NCI-H2107 treated with DMSO at 0.1 percent for 48 hours (cell line): Measurements from ENCODE around the gene SNAPC4.
"Not testable (repeated sequence)": the region's sequence is repeated elsewhere in the genome, so short reads cannot be mapped to it uniquely, and the experiment has no call there.

Experiments
- DNase-seq: peaks from one replicate; lab custom pipeline; 2025; ENCODE audit not compliant: unreplicated experiment; lab: John Stamatoyannopoulos, UW

SNAPC4 gene

DNA sequence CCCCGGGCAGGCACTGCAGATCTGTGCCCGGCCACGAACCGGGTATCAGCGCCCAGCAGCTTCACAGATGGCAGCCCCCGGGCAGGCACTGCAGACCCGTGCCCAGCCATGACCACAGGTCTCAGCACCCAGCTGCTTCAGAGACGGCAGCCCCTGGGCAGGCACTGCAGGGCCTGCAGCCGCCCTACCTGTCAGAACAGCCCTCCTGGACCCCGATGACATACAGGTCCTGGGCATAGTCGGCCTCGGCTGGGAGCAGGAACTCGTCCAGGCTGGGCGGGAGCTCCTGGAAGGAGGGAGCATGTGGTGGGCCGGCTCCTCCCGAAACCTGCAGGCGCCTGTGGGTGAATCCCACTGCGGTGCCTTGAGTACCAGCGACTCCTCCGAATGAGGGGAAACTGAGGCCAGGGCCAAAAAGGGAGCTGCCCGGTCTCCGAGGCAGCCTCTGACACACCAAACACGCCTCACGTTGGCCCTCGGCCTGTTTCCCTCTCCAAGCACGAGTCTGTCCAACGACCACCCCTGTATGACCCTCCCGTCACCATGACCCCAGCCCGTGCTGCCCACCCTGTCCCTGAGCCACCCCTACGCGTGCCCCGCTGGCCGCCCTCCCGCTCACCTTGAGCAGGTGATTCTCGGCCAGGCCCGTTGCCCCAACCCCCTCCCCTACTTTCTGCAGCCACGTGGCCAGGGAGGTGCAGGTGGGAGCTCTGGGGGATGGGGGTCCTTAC is 34.0 kb upstream of the SNAPC4 start:
- DNase-seq: no peak

DNA sequence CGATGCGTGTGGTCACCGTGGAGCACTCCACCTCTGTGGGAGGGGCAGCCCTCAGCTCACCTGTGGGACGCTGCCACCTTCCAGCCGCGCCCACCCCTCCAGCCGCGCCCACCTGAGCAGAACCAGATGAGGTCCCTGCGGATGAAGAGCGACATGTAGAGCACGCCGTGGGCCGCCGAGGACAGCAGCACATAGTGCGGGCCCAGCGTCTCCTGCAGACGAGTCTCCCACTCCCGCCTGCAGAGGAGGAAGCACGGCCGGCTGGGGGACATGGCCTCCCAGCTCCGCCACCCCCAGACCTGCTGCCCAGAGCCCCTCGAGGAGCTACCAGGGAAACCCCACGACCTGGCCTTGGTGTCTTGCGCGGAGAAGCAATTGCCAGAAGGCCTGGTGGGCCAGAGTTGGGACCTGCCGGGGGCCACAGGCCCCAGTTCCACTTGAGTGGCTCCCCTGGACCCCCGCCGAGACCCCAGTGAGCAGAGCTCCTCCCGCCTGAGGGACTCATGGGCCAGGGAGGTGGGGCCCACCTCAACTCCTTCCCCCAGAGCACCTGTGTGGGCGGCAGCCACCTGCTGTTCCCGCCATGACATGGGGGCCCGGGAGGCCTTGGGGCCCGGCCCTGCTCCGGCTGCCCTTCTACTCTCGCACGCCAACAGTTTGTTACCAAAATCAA is 33.2 kb upstream of the SNAPC4 start:
- DNase-seq: no peak

DNA sequence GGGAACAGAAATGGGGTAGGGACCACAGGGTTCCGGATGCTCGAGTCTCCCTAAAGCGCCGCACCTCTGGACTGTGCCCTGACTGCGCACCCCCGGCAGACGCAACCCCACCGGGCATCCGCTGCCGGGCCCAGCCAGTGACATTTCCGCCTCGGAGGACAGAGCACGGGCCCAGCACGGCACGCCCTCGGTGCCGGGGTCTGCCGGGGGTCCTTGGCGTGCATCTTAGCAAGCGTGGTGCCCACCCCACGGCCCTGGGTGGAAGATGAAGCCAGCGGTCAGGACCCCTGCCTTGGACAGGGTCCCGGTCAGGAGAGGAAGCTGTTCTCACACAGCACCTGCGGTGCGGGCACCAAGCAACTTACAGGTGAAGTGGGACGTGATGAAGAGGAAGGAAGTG is 32.6 kb upstream of the SNAPC4 start:
- no peak for DNase-seq

DNA sequence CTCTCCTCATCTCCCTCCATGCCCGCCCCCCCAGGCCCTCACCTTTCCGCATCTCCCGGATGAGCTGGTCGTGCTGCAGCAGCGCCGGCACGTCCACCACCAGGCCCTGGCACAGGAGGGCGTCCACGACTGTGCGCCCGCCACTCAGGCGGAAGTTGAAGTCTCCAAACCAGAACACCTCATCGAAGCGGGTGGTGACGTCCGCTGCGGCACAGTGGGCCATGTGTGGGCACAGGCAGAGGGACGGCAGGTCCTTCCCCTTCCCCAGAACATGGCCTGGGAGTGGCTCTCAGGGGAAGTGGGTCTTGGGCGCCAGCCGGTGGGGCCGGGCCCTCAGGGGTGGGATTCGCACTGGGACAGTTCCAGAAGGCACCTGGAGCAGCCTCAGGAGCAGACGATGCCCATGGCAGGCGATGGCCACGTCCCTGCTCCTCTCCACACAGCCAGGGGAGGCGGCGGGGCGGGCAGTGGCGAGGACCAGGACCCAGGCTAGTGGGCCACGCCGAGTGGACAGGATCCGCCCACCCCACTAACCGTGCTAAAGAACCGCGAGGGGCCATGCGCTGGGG is 31.9 kb upstream of the SNAPC4 start:
- DNase-seq: no peak

DNA sequence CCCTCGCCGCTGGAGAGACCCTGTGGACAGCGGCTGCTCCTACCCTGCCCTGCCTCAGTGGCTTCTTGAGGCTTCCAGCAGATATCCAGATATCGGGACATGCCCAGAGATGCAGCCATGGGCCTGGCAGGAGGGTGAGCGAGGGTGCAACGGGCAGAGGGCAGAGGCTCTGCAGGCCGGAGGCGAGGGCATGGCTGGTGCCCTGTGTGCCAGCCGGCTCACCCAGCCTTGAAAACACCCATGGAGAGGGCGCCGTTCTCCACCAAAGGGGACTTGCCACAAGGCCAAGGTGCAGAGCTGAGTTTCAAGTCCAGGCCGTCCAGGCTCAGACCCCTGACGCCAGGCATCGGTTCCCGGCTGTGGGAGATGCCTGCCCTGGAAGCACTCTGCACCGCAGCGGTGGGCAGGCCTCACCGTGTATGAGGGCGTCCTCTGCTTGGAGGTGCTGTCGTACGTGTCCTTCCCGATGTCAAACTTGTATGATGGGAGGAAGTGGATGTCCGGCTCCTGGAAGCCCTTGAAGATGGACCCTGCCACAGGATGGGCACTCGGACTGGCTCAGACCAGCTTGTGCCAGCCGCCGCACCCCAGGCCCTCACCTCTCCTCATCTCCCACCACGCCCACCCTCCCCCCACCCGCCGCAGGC is 30.7 kb upstream of the SNAPC4 start:
- no peak for DNase-seq

DNA sequence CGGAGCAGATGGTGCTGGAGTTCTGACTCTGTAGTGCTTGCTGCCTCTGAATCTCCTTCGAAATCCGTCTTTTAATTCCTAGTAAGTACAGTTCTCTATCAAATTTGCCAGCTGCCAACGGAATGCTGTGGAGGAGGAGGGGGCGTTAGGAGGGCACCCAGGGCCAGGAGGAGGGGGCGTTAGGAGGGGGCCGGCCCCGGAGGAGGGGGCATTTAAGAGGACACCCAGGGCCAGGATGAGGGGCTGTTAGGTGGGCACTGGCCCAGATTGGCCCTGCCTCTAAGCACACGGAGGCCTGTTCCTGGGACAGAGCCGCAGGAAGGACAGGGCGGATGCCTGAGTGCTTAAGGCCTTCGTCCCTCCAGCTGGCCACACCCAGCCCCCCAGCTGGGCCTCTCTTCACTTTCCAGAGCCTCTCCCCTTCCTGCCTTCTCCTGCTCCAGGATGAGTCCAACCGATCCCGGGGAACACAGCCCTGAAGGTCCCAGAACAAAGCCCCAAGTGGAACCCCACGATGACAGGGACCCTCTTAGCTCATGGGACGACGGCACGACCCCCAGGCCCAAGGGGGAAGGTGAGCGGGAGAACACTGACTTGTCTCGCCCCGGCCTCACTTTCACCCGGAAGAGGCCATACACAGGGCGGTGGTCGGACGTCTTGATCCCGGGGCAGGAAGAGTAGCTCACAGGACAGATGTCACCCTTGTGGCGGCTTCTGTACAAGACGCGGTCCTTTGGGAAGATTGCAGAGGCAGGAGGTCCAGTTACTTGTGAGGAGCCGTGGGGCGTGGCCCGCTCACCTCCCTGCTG is 29.9 kb upstream of the SNAPC4 start:
- no peak for DNase-seq

DNA sequence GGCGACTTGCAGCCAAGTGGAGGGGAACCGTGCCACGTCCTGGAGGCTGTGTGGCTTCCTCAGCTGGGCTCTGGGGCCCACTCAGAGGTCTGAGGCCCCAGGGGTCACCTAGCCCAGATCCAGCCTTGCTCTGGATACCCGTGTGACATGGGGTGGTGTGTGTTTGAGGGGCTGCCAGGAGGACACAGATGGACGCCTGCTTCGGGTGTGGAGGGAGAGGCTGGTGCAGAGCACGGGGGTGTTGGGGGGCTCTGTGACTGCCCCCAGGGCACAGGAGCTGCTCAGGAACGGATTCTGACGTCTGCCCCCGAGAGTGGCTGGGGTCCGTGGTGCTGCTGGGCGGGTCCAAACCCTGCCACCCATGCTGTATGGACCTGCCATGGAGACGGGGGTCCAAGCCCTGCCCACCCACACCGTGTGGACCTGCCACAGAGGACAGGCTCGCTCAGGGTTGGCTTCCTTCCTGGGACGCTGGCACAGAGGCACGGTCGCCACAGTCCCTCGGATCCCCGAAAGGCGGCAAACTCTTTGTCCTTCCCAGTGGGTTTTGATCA is 29.2 kb upstream of the SNAPC4 start:
- no peak for DNase-seq

DNA sequence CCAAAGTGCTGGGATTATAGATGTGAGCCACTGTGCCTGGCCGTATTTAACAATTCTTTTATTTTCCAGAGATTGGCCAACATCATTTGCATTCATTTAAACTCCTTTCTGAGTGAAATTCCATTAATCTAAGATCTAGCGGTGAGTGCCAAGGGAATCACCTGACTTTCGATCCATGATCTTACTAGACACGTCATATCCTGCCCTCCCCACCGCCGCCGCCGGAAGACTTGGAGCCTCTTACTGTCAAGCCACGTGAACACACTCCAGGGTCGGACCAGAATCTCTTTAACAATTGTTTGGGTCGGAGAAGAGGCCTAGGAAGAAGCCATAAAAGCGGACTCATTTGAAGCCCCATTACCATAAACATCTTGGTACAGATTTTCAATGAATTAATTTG is 26.8 kb upstream of the SNAPC4 start:
- DNase-seq: no peak

DNA sequence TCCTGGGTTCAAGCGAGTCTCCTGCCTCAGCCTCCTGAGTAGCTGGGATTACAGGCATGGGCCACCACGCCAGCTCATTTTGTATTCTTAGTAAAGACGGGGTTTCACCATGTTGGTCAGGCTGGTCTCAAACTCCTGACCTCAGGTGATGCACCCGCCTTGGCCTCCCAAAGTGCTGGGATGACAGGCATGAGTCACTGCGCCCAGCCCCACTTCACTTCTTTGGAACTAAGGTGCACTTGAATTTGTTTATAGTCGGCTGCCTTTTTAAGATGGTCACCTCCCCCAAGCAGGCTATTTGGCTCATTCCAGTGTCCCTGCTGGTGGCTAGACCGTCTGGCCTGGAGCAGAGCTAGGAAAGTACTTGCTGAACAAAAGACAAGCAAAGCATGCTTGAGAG is 25.4 kb upstream of the SNAPC4 start:
- not testable (repeated sequence) for DNase-seq

DNA sequence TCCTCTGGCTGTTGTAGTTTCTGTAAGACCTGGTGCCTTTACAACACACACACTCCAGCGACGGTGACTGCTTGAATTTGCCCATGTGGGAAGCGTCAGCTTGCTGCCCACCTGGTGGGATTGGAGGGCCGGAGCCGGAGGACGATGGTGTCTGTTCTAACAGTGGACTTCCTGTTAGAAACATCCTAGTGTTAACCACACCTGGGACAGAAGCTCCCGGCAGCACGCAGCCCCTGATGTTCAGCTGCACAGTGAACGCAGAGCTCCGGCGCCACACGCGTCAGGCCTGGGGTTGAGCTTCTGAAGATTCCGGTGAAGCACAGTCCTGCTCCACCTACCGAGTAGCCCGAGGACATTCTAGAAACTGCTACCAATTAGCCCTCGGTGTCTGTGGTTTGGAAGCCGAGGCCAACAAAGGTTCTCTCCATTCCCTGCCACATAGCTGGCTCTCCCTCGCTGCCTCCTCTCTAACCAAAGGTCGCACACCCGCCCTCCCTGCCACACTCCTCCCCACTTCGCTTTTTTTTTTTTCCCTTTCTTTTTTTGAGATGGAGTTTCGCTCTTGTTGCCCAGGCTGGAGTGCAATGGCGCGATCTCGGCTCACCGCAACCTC is 24.9 kb upstream of the SNAPC4 start:
- no peak for DNase-seq

DNA sequence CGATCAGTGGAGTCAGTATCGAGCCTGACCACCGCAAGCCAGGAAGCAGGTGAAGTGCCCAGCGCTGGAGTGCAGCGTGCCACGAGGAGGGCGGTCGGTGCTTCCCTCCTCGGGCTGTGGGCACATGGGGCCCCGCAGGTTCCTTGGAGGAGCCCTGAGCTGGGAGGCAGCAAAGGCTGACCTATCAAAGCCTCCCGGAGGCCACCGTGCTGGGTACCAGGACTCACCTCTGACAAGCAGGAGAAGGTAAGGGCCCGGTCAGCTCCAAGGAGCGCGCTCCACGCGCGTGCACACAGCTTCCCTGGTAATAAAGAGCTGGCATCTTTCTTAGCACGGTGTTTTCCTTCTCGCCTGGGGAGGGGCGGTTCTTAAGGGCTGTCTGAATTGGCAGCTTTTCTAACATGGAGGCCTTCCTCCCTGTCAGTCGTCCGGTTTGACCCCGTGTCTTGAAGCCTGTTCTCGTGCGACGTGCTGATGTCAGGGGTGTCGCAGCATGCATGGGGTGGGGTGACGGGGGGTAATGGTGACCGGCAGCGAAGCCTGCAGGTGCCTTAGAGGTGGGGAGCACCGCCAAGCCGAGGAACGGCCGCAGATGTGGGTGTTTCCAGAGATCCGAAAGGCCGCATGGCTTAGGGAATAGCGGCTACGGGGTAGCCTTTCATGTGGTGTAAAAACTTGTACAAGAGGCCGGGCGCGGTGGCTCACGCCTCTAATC is 23.6 kb upstream of the SNAPC4 start:
- DNase-seq: no peak

DNA sequence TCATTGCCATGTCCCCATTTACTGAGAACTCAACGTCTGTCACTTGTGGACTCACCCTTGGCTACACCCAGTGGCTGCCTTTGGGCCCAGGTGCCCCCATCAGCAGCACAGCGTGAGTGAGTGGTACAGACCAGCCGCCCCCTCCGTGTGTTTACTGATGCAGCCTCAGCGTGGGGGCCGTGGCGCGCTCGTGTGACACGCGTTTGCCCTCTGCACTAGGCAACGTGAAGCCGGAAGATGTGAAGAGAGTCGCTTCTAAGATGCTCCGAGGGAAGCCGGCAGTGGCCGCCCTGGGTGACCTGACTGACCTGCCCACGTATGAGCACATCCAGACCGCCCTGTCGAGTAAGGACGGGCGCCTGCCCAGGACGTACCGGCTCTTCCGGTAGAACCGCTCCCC is 22.9 kb upstream of the SNAPC4 start:
- no peak for DNase-seq

DNA sequence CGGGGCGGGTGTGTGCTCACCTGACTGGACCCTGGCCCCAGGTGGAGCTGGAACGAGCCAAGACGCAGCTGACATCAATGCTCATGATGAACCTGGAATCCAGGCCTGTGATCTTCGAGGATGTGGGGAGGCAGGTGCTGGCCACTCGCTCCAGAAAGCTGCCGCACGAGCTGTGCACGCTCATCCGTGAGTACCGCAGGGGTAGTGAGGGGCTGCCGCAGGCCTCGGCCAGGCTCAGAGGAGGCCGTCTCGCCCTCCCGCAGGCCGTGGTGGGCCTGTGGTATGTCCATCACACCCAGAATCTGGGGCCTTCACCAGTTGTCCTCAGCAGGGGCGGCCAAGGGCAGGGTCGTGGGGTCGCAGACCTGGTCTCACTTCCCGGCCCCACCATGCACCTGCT is 21.8 kb upstream of the SNAPC4 start:
- DNase-seq: no peak

DNA sequence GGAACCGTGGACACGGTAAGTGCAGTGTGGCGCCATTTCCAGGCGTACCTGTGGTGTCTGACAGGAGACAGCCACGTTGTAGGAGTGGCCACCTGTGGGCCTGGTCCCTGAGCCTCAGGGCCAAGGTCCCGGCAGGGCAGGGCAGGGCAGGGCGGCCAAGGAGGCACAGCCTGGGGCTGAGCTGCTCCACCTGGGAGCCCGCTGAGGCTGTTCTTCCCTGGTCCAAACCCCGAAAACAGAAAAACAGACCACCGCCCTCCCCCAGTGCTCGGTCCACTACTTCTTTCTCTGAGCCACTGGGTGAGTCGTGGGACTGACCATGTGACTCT is 19.1 kb upstream of the SNAPC4 start:
- no peak for DNase-seq

DNA sequence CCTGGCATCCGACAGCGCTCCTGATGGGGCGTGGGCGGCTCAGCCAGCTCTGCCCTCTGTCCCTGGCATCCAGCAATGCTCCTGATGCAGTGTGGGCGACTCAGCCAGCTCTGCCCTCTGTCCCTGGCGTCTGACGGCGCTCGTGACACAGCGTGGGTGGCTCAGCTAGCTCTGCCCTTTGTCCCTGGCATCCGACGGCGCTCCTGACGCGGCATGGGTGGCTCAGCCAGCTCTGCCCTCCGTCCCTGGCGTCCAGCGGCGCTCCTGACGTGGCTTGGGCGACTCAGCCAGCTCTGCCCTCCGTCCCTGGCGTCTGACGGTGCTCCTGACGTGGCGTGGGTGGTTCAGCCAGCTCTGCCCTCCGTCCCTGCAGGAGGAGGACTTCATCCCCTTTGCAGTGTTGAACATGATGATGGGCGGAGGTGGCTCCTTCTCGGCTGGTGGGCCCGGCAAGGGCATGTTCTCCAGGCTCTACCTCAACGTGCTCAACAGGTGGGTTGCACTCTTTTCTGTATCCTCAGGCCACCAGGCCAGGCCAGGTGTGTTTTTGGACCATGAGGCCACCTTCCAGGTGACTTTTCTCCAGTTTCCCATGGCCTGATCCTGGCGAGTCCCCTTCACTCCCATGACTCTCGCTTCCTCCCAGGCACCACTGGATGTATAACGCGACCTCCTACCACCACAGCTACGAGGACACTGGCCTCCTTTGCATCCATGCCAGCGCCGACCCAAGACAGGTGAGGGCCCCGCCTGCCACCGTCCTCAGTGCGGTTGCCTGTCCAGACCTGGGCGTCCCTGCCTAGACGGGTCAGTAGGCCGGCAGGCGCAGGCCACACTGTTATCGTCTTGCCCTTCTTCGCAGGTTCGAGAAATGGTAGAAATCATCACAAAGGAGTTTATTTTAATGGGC is 18.5 kb upstream of the SNAPC4 start:
- no peak for DNase-seq

DNA sequence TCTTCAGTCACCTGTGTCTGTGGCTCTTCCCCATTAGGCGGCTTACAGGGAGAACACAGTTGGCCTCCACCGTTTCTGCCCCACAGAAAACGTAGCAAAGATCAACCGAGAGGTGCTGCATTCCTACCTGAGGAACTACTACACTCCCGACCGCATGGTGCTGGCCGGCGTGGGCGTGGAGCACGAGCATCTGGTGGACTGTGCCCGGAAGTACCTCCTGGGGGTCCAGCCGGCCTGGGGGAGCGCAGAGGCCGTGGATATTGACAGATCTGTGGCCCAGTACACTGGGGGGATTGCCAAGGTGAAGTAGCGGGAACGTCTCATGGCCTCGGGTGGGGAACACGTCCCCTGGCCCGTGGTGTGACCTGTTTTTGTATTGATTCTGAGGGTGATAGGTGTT is 16.9 kb upstream of the SNAPC4 start:
- no peak for DNase-seq

DNA sequence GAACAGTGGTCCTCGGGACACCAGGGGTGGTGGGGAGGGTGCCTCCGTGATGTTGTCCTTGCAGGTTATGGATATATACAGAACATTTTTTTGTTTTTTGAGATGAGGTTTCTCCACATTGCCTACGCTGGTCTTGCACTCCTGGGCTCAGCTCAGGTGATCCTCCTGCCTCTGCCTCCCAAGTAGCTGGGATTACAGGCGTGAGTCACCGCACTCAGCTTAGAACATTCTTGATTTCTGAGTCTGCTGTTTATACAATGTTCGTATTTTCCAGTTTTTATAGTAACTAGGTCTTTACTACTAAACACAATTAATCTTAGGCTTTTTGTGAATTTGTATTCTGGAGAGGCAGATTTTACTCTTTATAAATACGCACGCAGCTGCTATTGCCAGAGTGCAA is 16.5 kb upstream of the SNAPC4 start:
- no peak for DNase-seq

DNA sequence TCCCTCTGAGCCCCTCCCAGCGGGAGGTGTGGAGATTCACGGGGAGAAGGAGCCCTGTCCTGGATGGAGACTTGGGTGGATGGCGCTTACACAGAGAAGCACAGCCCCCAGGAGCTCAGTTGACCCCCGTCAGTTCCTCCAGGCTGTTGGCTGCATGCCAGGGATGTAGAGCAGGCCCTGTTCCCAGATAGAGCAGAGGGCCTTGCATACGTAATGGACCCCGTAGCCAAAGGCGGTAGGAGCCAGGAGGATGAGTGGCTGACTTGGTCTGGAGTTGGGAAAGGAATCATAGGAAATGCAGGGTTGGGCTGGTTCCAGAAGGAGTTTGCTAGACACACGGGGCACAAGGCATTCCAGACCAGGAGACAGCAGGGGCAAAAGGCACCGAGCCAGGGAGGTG is 13.0 kb upstream of the SNAPC4 start:
- DNase-seq: no peak

DNA sequence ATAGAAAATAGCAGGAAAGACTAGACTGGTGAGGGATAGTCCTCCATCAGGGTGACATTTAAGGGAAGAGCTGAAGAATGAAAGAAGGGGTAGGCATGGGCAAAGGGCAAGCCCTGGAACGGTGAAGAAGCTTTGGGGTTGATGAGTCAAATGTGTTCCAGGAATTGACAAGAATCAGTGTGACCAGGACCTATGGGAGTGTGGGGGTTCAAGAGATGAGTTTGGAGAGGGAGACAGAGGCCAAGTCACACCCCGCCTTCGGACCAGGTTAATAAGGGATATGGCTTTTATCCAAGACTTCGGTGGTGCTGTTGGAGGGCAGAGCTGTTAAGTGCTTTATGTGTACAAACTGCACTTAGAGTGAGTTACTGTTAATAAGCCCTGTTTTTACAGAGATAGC is 11.4 kb upstream of the SNAPC4 start:
- DNase-seq: no peak
